Bronchial epithelial cell (primary cell): ENCODE results near the gene AGBL1. TPM values are rescaled to one million over a fixed set of nuclear protein-coding genes. Genes with fewer than 3 reads are reported as not detected.

Experiments
- DNase-seq: peaks from one replicate; pipeline ENCODE4 v3.0.0-alpha.2; 2010; ENCODE audit warnings: low read depth
- FAIRE-seq: peaks from 2 replicates; lab custom pipeline; 2011; peaks lifted over from hg19 to GRCh38; lab: Jason Lieb, UNC
- H3K27me3 ChIP-seq: 2 replicates; pipeline ENCODE4 v1.5.1; 2011; ENCODE audit warnings: low read length; ENCODE audit not compliant: control insufficient read depth, insufficient read depth
- H3K36me3 ChIP-seq: 2 replicates; pipeline ENCODE4 v1.5.1; 2011; ENCODE audit warnings: low read length; ENCODE audit not compliant: control insufficient read depth, insufficient read depth
- H3K4me3 ChIP-seq: 2 replicates; pipeline ENCODE4 v1.5.1; 2011; ENCODE audit warnings: mild to moderate bottlenecking, low read depth, low read length, control low read depth
- CTCF ChIP-seq: IDR thresholded peaks from 2 replicates; pipeline ENCODE4 v1.5.1; 2011; ENCODE audit warnings: mild to moderate bottlenecking, moderate library complexity, low read length, control low read depth, inconsistent platforms; ENCODE audit not compliant: insufficient read depth, severe bottlenecking
- total RNA-seq: library from RNA; depleted of rRNA; stranded (reverse); fragments of >200 nt; gene quantifications from 2 replicates; pipeline ENCODE4 v1.2.1, GENCODE V29; 2014

Gene AGBL1
- total RNA-seq, 1 donor from 2014 or later: not detected

- TF ChIP-seq CTCF: no peak
- Histone ChIP-seq H3K27me3 (no peaks in the 10 kb centered on the region), H3K36me3 (no peaks in the 10 kb centered on the region), H3K4me3 (no peak overlapping the region)
- DNase-seq (no peak), FAIRE-seq (no peak)
Observed at GRCh38 chr15:86854176-86854575, 774.5 kb downstream of the AGBL1 start.

- FAIRE-seq (no peak), DNase-seq (no peak)
- Histone ChIP-seq H3K27me3 (no peaks in the 10 kb centered on the region), H3K4me3 (no peak overlapping the region), H3K36me3 (no peaks in the 10 kb centered on the region)
- TF ChIP-seq CTCF: no peak
Observed at GRCh38 chr15:86855307-86856291, 775.9 kb downstream of the AGBL1 start.

- FAIRE-seq (no peak), DNase-seq (no peak)
- no peak for TF ChIP-seq CTCF
- no peaks in the 10 kb centered on the region for H3K27me3 ChIP-seq
- H3K36me3 ChIP-seq: no peaks in the 10 kb centered on the region
- no peak overlapping the region for H3K4me3 ChIP-seq
Observed at GRCh38 chr15:86857701-86858100, 778.0 kb downstream of the AGBL1 start.

GRCh38 chr15:86863226-86863915, 783.7 kb downstream of the AGBL1 start:
- FAIRE-seq (peak; percentile 40), DNase-seq (peak; percentile 72)
- Histone ChIP-seq H3K27me3 (no peaks in the 10 kb centered on the region), H3K36me3 (no peaks in the 10 kb centered on the region), H3K4me3 (no peak overlapping the region)
- no peak for TF ChIP-seq CTCF

GRCh38 chr15:86865920-86866319, 786.2 kb downstream of the AGBL1 start:
- DNase-seq: no peak
- no peaks in the 10 kb centered on the region for H3K36me3 ChIP-seq
- no peak for TF ChIP-seq CTCF
- FAIRE-seq: no peak
- no peak overlapping the region for H3K4me3 ChIP-seq
- no peaks in the 10 kb centered on the region for H3K27me3 ChIP-seq
